HG02884 (cell line): Measurements from ENCODE around the gene DCAF11.
"Not testable (repeated sequence)": the region's sequence is repeated elsewhere in the genome, so short reads cannot be mapped to it uniquely, and the experiment has no call there.

Experiments used
- ATAC-seq: cut with Tn5 transposase; IDR thresholded peaks from one replicate; pipeline ENCODE4 v1.9.1; 2021; ENCODE audit warnings: mild to moderate bottlenecking, moderate library complexity; ENCODE audit not compliant: unreplicated experiment

The DCAF11 gene

DNA sequence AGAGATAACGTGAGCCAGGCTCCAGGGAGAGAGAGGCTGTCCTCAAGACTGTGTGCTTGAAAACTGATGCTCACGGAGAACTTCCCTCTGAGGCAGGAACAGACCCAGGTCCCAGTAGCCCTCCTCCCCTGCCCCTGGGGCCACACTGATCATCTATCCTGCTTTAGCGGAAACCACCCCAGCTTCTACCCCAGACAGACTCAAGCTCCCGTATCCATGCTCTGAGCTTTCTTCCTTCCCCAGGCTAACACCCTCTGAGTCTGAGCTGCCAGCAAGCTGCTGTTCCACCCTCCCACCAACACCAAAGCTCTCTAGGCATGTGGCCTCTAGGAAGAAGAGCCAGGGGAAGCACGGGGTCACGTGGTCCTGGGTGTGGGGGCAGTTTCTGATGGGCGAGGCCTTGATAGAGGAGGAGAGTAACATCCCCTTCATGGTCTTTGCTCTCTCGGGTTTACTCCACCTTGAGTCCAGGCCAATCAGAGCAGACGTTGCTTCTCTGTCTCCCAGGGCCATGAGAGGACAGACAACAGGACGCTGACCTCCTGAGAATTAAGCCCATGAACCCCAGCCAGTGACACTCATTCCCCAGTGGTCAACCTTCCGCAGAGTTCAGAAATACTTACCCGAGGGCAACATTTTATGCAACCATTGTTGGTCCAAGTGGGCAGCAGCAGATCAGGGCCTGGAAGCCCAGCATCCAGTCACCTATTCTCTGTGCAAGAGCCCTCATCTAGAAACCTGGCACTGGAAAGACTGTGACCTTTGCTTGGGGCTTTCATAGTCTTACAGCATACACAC, 19.1 kb upstream of the DCAF11 start:
- ATAC-seq, result peak; percentile 74

DNA sequence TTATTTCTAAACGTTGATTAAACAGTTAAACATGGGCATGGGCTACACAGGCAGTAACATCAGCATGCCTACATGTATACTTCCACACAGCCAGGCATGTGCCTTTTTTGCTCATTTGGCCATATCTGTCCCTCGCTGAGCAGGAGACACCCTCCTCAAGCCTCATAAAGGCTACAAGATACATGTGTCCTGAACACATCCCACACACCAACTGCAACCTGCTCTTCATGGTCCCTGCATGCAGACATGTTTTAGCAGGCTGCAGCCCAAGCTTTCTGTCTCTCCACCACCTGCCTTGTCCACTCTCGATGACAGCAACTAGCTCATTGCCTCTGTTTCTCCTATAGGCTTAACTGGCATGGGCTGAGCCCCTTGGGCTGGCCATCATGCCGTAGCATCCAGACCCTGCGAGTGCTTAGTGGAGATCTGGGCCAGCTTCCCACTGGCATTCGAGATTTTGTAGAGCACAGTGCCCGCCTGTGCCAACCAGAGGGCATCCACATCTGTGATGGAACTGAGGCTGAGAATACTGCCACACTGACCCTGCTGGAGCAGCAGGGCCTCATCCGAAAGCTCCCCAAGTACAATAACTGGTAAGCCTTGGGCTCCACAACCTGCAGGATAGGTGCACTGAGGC, 17.9 kb upstream of the DCAF11 start:
- no peak for ATAC-seq

DNA sequence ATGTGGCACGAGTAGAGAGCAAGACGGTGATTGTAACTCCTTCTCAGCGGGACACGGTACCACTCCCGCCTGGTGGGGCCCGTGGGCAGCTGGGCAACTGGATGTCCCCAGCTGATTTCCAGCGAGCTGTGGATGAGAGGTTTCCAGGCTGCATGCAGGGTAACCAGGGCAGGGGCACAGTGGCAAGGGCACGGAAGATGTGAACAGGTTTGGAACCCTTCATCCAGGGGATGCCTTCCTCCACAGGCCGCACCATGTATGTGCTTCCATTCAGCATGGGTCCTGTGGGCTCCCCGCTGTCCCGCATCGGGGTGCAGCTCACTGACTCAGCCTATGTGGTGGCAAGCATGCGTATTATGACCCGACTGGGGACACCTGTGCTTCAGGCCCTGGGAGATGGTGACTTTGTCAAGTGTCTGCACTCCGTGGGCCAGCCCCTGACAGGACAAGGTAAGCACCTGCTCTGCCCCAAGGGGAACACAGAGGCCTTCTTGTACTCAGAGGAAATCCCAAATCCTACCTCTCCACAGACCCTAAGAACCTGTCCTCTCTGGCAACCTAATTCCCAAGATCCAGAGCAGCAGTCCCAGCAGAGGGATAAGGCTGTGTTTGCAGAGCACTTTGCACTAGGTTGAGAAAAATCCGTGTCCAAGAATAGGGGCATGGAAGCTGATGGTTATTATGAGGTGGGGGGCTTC, 16.2 kb upstream of the DCAF11 start:
- ATAC-seq, result no peak

DNA sequence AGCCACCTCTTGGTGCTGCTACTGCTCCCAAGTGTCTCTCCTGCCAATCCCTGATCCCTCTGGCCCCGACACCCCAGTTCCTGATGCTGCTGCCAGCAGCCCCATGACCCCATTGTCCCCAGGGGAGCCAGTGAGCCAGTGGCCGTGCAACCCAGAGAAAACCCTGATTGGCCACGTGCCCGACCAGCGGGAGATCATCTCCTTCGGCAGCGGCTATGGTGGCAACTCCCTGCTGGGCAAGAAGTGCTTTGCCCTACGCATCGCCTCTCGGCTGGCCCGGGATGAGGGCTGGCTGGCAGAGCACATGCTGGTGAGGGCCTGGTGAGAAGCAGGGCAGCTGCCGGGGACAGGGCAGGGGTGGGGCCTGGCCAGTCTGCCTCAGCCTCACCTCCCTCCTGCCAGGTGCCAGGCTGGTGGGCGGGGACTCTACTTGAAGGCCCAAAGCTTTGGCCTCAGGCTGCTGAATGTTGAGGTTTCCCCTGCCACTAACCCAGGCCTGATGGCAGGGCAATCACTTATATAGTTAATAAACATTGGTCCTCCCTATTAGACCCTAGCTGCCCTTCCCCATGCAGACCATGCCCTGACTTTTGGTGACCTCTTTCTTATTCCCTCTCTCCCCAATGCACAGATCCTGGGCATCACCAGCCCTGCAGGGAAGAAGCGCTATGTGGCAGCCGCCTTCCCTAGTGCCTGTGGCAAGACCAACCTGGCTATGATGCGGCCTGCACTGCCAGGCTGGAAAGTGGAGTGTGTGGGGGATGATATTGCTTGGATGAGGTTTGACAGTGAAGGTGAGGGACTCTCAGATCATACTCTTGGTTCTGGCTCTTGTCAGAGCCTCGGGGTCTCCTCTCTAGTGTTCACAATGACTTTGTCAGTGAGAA, 15.4 kb upstream of the DCAF11 start:
- no peak for ATAC-seq

DNA sequence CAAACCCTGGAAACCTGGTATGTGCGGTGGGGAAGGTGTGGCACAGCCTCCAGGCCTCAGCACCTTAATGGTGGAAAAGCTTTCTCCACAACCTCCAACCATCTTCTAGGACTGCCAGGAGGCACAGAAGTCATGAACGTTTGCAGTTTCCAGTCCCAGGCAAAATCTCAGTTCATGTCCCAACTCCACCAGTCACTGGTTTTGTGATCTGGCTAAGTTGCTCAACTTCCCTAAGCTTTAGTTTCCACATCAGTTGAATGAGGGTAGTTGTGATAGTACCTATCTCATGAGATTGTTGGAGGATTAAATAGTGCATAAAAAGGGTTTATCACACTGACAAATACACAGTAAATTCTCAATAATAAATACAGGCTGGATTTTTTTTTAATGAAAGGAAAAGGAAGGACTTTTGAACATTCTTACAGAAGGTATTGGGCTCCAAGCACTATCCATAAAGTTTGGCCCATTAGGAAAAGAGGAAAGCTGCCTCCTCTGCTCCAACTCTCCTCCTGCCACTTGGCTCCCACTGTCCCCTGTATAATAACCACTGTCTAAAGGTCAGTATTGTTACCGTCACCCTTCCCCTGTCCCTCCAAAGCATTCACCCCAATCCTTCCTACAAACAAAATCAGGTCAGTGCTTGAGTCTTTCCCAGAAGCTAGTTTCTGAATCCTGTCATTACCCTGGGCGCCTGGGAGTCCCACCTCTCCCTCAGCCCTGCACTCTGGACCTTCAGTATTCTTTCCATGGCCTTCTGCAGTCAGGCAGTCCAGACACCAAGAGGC, 14.2 kb upstream of the DCAF11 start:
- ATAC-seq, result no peak

DNA sequence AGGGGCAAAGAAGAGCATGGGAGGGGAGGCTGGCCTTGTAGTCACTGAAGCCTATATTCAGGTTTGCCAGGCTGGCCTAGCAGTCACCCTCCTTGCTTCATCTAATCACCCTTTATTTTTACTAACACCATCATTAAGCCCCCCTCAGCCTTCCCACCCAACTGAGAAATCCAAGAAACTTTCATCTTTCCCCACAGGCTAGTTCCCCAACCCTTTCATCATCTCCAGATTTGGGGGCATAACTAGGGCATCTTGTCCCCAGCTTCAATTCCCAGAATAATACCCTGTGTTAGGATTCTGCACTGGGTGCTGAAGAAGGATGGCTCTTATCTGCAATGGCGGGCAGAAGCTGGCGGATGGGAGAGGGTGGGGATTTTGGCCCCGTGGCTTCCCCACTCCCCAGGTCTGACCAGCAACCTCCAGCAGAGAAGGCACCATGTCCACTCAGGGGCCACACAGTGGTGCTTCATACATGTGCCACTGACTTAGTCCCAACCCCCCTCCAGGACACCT, 13.5 kb upstream of the DCAF11 start:
- ATAC-seq, result no peak

DNA sequence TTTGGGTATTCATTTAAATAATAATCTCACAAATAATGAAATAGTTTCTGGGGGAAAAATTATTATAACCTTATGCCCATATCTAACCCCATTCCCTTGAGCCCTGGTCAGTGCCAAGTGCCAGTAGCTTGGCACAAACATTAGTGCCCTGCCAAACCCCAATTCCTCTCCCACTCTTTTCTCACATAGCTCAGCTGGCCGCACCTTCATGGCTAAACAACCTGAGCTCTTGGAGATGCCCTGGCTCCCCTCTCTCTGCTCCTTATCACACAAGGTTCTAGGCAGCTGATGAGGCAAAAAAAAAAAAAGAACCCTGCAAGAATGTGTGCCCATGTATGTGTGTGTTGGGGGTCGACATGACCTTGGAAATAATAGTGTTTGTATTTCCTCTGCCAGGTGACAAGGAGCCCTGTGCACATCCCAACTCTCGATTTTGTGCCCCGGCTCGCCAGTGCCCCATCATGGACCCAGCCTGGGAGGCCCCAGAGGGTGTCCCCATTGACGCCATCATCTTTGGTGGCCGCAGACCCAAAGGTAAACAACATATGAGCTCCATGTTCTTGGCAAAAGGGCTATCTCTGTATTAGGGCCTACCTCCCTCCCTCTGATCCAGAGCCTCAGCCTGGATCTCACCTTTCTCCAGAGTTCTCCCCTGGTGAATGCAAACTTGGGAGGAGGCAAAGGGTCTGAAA, 12.1 kb upstream of the DCAF11 start:
- ATAC-seq, result no peak

DNA sequence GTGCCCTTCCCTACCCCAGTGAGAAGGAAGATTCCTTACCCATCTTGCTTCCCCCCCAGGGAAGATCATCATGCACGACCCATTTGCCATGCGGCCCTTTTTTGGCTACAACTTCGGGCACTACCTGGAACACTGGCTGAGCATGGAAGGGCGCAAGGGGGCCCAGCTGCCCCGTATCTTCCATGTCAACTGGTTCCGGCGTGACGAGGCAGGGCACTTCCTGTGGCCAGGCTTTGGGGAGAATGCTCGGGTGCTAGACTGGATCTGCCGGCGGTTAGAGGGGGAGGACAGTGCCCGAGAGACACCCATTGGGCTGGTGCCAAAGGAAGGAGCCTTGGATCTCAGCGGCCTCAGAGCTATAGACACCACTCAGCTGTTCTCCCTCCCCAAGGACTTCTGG, 11.1 kb upstream of the DCAF11 start:
- no peak for ATAC-seq

DNA sequence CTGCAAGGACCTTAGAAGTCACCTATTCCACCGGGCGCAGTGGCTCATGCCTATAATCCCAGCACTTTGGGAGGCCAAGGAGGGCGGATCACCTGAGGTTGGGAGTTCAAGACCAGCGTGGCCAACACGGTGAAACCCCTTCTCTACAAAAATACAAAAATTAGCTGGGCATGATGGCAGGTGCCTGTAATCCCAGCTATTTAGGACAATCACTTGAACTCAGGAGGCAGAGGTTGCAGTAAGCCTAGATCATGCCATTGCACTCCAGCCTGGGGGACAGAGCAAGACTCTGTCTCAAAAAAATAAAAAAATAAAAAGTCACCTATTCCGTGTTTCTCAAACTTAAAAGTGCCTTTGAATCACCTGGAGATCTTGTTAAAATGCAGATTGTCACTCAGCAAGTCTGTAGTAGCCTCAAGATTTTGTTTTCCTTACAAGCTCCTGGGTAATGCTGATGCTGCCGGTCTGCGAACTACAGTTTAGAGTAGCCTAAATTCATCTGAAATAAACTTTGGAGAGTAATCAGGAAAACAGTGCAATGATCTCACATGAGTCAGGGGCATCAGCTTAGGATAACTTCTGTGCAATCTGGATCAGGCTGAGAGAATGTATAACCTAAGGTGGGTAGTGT, 8.9 kb upstream of the DCAF11 start:
- not testable (repeated sequence) for ATAC-seq

DNA sequence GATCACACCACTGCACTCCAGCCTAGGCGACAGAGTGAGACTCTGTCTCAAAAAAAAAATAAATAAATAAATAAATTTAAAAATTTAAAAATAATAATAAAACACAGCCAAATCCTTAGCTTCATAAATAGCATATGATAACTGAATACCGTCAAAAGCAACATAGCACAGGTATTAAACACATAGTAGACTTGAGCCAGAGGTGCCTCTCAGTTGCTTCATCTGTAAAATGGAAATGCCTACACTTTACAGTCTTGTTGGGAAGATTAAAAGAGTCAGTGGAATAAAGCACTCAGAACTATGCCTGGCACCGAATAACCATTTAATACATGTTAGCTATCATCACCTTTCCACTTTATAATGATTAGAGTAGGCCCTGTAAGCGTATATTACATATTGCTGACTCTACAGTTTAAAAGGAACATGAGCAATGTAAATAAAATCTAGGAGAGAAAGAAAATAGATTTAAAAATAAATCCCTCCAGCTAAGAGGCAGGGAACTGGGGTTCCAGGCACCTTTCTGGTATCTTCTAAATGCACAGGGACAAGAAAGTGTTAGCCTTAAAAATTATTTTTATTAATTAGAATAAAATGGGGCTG, 7.8 kb upstream of the DCAF11 start:
- no peak for ATAC-seq

DNA sequence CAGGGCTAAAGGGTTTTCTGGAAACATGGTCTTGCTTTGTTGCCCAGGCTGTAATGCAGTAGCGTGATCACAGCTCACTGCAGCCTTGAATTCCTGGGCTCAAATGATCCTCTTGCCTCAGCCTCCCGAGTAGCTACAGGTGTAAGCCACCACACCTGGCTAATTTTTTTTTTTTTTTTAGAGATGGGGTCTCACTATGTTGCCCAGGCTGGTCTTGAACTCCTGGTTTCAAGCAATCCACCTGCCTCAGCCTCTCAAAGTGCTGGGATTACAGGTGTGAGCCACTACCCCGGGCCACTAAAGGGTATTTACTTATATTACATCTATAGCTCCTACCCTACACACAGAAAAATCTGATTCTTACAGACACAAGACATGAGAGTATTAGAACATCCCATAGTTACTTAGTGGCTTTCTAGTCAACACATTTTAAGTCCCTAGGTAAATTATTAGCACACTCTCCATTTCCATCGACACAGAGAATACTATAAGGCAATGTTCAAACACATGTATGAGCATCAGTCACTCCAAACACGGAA, 6.2 kb upstream of the DCAF11 start:
- peak; percentile 30 for ATAC-seq

DNA sequence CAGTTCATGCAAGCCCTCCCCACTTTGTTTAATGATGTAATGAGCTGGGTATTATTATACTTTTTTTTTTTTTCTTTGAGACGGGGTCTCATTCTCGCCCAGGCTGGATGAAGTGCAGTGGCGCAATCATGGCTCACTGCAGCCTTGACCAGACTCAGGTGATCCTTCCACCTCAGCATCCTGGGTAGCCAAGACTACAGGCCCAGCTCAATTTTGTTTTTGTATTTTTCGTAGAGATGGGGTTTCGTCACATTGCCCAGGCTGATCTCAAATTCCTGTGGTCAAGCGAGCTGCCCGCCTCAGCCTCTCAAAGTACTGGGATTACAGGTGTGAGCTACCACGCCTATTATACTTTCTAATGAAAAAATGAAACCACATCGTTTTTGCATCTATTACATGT, 4.5 kb upstream of the DCAF11 start:
- no peak for ATAC-seq

DNA sequence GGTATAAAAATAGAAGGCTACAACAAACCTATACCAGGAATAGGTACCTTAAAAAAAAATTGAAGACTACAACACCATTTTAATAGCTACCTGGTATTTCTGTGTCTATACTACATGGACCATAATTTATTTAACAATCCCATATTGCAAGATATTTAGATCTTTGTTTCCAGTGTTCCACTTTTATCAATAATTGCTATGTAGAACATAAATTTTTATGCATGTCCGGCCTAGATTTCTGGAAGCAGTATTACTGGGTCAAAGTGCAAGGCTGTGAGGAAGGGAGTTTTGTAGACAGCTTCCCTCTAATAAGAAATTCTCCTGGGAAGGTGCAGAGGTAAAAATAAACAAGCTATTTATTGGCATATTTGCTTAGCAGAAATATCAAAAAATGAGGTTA, 4.1 kb upstream of the DCAF11 start:
- no peak for ATAC-seq

DNA sequence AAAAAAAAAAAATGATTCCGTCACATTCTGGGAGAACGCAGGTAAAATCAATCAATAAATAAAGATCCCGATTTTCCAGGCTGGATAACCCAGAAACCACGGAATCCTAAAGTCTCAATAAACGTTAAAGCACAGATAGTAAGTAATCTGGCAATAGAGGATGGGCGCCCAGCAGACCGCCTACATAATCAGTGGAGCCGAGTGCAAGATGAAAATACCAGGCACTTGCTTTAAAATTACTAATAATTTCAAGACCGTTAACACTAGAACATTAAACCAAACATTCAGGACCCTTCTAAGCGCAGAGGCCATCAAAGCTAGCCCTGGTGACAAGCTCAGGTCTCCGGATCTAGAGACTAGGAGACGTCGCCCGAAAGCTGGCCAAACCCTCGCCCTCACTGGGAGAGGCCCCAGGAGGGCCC, 1.2 kb upstream of the DCAF11 start:
- no peak for ATAC-seq

DNA sequence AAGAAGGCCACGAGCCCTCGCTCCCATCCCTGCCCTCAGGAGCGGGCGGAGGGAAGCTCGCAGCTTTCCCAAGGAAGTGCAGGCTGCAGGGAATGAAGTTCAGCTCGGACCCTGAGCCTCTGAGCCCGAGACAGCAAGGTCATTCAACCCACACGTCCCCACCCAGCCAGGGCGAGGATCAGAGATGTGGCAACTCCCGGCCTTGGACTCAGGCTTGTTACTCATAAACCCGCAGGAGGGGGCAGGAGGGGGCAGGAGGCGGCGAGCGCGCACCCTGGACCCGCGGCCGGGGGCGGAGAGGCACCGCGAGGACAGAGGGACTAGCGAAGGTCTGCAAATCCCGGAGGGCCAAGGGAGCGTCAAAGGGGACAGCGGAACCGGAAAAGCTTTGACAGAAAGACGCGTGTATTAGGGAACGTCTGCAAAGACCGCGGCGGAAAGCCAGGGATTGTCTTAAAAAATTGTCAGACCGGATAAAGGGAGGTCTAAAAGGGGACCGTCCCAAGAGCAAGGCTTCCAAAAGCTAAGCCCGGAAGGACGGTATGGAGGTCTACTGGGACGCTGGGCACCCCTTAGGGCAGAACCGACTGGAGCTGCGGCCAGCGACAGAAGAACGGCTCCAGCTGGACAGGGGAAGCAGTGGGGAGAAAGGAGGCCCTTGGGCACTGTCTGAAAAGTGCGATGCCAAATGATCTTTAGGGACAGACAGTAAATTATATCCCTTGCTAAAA, 611 bp upstream of the DCAF11 start:
- peak; percentile 32 for ATAC-seq

DNA sequence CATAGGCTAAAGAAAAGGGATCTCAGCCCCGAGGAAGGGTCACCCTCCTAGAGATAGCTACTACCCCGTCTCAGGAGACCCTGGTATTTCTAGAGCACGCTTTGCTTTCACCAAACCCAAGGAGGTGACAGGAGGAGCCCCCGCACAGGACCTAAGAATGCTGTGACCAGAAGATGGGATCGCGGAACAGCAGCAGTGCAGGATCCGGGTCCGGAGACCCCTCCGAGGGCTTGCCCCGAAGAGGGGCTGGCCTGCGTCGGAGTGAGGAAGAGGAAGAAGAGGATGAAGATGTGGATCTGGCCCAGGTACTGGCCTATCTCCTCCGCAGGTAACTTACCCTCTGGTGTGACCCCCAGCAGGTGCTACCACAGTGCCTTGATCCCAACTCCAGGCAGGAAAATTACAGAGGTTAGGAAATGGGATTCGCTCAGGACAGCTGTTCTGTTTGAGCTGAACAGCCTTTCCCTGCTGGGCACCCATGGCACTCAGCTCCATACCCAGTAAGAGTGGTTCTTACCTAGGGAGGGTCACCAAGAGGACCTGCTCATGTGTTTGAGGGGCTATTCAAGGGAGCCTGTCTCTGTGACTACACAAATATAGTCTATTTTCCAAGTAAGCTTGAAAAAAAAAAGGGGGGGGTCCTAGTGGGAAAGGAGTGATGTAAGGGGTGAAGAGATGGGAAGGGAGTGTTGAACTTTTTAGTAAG, 998 bp downstream of the DCAF11 start:
- ATAC-seq, result no peak
